GM21717 (cell line): ENCODE measurements around the gene ANKRD44.

Source experiments
- ATAC-seq: cut with Tn5 transposase; IDR thresholded peaks from one replicate; pipeline ENCODE4 v1.9.1; 2021; ENCODE audit warnings: mild to moderate bottlenecking, moderate library complexity; ENCODE audit not compliant: unreplicated experiment

The ANKRD44 gene

GRCh38 chr2:197001921-197002320, 308.7 kb downstream of the ANKRD44 start:
- ATAC-seq, result no peak

GRCh38 chr2:196995757-196996314, 314.7 kb downstream of the ANKRD44 start:
- ATAC-seq, result no peak

- ATAC-seq, result no peak
These were observed 315.8 kb downstream of the ANKRD44 start for GRCh38 chr2:196994764-196995163.

GRCh38 chr2:196993617-196994016, 317.0 kb downstream of the ANKRD44 start:
- ATAC-seq, result no peak

- ATAC-seq, result no peak
These were observed 318.1 kb downstream of the ANKRD44 start for GRCh38 chr2:196992466-196992865.

- no peak for ATAC-seq
These were observed 319.7 kb downstream of the ANKRD44 start for GRCh38 chr2:196990788-196991461.

GRCh38 chr2:196990092-196990491, 320.5 kb downstream of the ANKRD44 start:
- ATAC-seq, result no peak

- no peak for ATAC-seq
These were observed 321.1 kb downstream of the ANKRD44 start for GRCh38 chr2:196989496-196989895.

GRCh38 chr2:196988639-196989038, 321.9 kb downstream of the ANKRD44 start:
- no peak for ATAC-seq

- peak; percentile 71 for ATAC-seq
These were observed 322.8 kb downstream of the ANKRD44 start for GRCh38 chr2:196987649-196988364.

GRCh38 chr2:196987298-196987648, 323.3 kb downstream of the ANKRD44 start:
- ATAC-seq, result no peak

- ATAC-seq, result no peak
These were observed 324.9 kb downstream of the ANKRD44 start for GRCh38 chr2:196985511-196986183.

GRCh38 chr2:196984903-196985302, 325.7 kb downstream of the ANKRD44 start:
- no peak for ATAC-seq

GRCh38 chr2:196983934-196984333, 326.6 kb downstream of the ANKRD44 start:
- no peak for ATAC-seq

GRCh38 chr2:196980473-196980872, 330.1 kb downstream of the ANKRD44 start:
- ATAC-seq, result no peak

- ATAC-seq, result no peak
These were observed 330.6 kb downstream of the ANKRD44 start for GRCh38 chr2:196980001-196980400.

- ATAC-seq, result no peak
These were observed 333.1 kb downstream of the ANKRD44 start for GRCh38 chr2:196977507-196977906.

GRCh38 chr2:196974970-196975369, 335.6 kb downstream of the ANKRD44 start:
- ATAC-seq, result no peak

GRCh38 chr2:196971574-196972279, 338.9 kb downstream of the ANKRD44 start:
- ATAC-seq, result no peak

- no peak for ATAC-seq
These were observed 340.5 kb downstream of the ANKRD44 start for GRCh38 chr2:196970099-196970498.

- no peak for ATAC-seq
These were observed 342.1 kb downstream of the ANKRD44 start for GRCh38 chr2:196968516-196968915.
